GM21737 (cell line): Measurements from ENCODE around the gene KCNG2.
"Not testable (repeated sequence)": the region's sequence is repeated elsewhere in the genome, so short reads cannot be mapped to it uniquely, and the experiment has no call there.

ENCODE experiments used
- ATAC-seq: cut with Tn5 transposase; IDR thresholded peaks from one replicate; pipeline ENCODE4 v1.9.1; 2021; ENCODE audit warnings: mild to moderate bottlenecking, moderate library complexity; ENCODE audit not compliant: unreplicated experiment

Gene KCNG2

GRCh38 chr18:79868811-79869541 lies 71.2 kb downstream of the KCNG2 start:
- ATAC-seq, result no peak

- ATAC-seq, result no peak
Observed at GRCh38 chr18:79869591-79870300, 72.0 kb downstream of the KCNG2 start.

- ATAC-seq, result no peak
Observed at GRCh38 chr18:79870301-79871025, 72.7 kb downstream of the KCNG2 start.

GRCh38 chr18:79871026-79871390 lies 73.3 kb downstream of the KCNG2 start:
- ATAC-seq, result no peak

GRCh38 chr18:79871481-79872091 lies 73.8 kb downstream of the KCNG2 start:
- no peak for ATAC-seq

GRCh38 chr18:79872527-79873444 lies 75.0 kb downstream of the KCNG2 start:
- no peak for ATAC-seq

- ATAC-seq, result no peak
Observed at GRCh38 chr18:79873449-79874110, 75.8 kb downstream of the KCNG2 start.

- no peak for ATAC-seq
Observed at GRCh38 chr18:79874553-79875530, 77.1 kb downstream of the KCNG2 start.

GRCh38 chr18:79875531-79875919 lies 77.8 kb downstream of the KCNG2 start:
- no peak for ATAC-seq

GRCh38 chr18:79875931-79876461 lies 78.3 kb downstream of the KCNG2 start:
- no peak for ATAC-seq

- ATAC-seq, result no peak
Observed at GRCh38 chr18:79876497-79876896, 78.8 kb downstream of the KCNG2 start.

GRCh38 chr18:79877163-79878091 lies 79.7 kb downstream of the KCNG2 start:
- no peak for ATAC-seq

- ATAC-seq, result not testable (repeated sequence)
Observed at GRCh38 chr18:79878246-79878645, 80.5 kb downstream of the KCNG2 start.

GRCh38 chr18:79878741-79879378 lies 81.1 kb downstream of the KCNG2 start:
- ATAC-seq, result no peak

GRCh38 chr18:79879566-79879965 lies 81.8 kb downstream of the KCNG2 start:
- no peak for ATAC-seq

- no peak for ATAC-seq
Observed at GRCh38 chr18:79881695-79882094, 84.0 kb downstream of the KCNG2 start.
